Heart left ventricle (tissue), 16 donors: Measurements from ENCODE around the gene TIGIT. TPM values are rescaled to one million over a fixed set of nuclear protein-coding genes. Genes with fewer than 3 reads are reported as not detected.

Experiments
- ATAC-seq, 4 donors: fragments of 200-7000 bp; cut with Tn5 transposase; one replicate each; pipeline ENCODE4 v1.9.1; 2020 to 2022; ENCODE audit warnings: moderate library complexity in 4 of 4, mild to moderate bottlenecking in 3 of 4, moderate number of reproducible peaks in 1 of 4
- DNase-seq, 5 donors: peaks; one replicate each; pipeline ENCODE4 v3.0.0-alpha.2; 2020
- H3K27ac ChIP-seq, 12 donors: fragments of 200-600 bp; sonication (generic) in 4 of 12; one replicate each; pipeline versions ENCODE4 v1.5.0 to v1.8.0; 2016 to 2022; ENCODE audit warnings: mild to moderate bottlenecking in 2 of 12
- H3K27me3 ChIP-seq, 9 donors: fragments of 200-600 bp; sonication (generic) in 2 of 9; one replicate each; pipeline versions ENCODE4 v1.5.1 to v1.8.0; 2016 to 2022; ENCODE audit warnings: mild to moderate bottlenecking in 3 of 9
- H3K36me3 ChIP-seq, 9 donors: fragments of 200-600 bp; sonication (generic) in 2 of 9; one replicate each; pipeline versions ENCODE4 v1.5.0 to v1.8.0; 2018 to 2022; ENCODE audit warnings: mild to moderate bottlenecking in 2 of 9
- H3K4me1 ChIP-seq, 12 donors: fragments of 200-600 bp; sonication (generic) in 4 of 12; one replicate each; pipeline versions ENCODE4 v1.5.0 to v1.8.0; 2016 to 2022; ENCODE audit warnings: mild to moderate bottlenecking in 3 of 12
- H3K4me3 ChIP-seq, 12 donors: fragments of 200-600 bp; sonication (generic) in 4 of 12; one replicate each; pipeline versions ENCODE4 v1.5.0 to v1.8.0; 2017 to 2022; ENCODE audit warnings: mild to moderate bottlenecking in 9 of 12, moderate library complexity in 4 of 12
- H3K9me3 ChIP-seq, 12 donors: fragments of 200-600 bp; sonication (generic) in 4 of 12; one replicate each; pipeline versions ENCODE4 v1.5.0 to v1.8.0; 2016 to 2022; ENCODE audit warnings: mild to moderate bottlenecking in 1 of 12
- POLR2A ChIP-seq, 2 donors: fragments of 450-650 bp; IDR thresholded peaks; one replicate each; pipeline ENCODE4 v1.6.1; 2017; ENCODE audit warnings: antibody characterized with exemption in 2 of 2, mild to moderate bottlenecking in 2 of 2, moderate library complexity in 2 of 2
- WGBS, 4 donors: extraction: QIAGEN DNeasy Blood & Tissue Kit in 2 of 4; methylation state at CpG; one replicate each; pipeline versions ENCODE4 v1.1.5 to v1.1.7; 2013 to 2018; 5-methylcytosine and 5-hydroxymethylcytosine counted together
- intact Hi-C, 10 donors: fragments of 100-400 bp; cut with DNase I; formaldehyde crosslinking; loops; one replicate each; pipeline versions ENCODE4 v1.11.1 to v1.14.2; 2022
- microRNA counts, 2 donors: library from miRNA; unstranded; fragments of <30 nt; microRNA quantifications; one replicate each; lab custom pipeline; 2016
- polyA plus RNA-seq, 2 donors: library from polyadenylated mRNA; stranded (reverse); fragments of 200-250 nt; gene quantifications; one replicate each; pipeline ENCODE4 v1.2.3, GENCODE V29; 2013
- total RNA-seq, 9 donors: library from RNA; depleted of rRNA in 2 of 9; stranded (reverse); fragments of >200 nt in 2 of 9; fragmentation: NEBNext Ultra II Directional in 3 of 9; extraction: Animal tissue kit (Norgen Biotek cat#: 25700) in 3 of 9; gene quantifications; one replicate each; pipeline versions ENCODE4 v1.1.0 to v1.2.4, GENCODE V29; 2016 to 2023
- TF ChIP-seq, protein P1 (sequence below), 12 donors: fragments of 200-600 bp; sonication (generic) in 4 of 12; IDR thresholded peaks; one replicate each; pipeline versions ENCODE4 v1.5.0 to v1.8.0; 2018 to 2022; ENCODE audit warnings: antibody characterized with exemption in 12 of 12, mild to moderate bottlenecking in 5 of 12
- donor health status: ischemic (EF 13 %, LVEDD 7.1; RV severe dilation, severe dysfunction).
- donor health status: healthy with polysubstance abuse.
- donor health status: DM: no; HTN: yes; CAD: no.
- donor health status: DM: no; HTN: no; CAD: no.
- donor health status: ischemic (EF 25% LVEDD 6.9; RV normal size, moderate dysfunction).
- donor health status: ischemic (EF 25% LVEDD 5.7; RV mildly dilated, moderate dysfunction).
- donor health status: healthy.
- donor health status: DM: yes; HTN: yes; CAD: no.
- donor health status: ischemic (EF 35%, LVEDD 5.7; RV mildly dilated, moderate dysfunction).
- donor health status: nonischemic (EF 11% LVEDD 7.7; RV severe dilation, severe dysfunction).
- donor health status: DM: yes; HTN: yes; CAD: no.
- donor health status: PGD.
- donor health status: ischemic (EF 29% LVEDD 5.4; RV normal size, mild dysfunction).
- donor health status: nonischemic (EF 23%, LVEDD 6.1; RV moderate dilation, normal function).

The TIGIT gene
- total and polyA plus RNA-seq, 11 donors = 0.04 to 3.8 (median 0.44) TPM; not detected in 7

- Histone ChIP-seq H3K27ac (no peak overlapping the region), H3K27me3 (no peaks in the 10 kb centered on the region), H3K4me1 (peaks cover 0 to 29% (median 7%) of the 10 kb centered on the region in 12 donors), H3K9me3 (no peaks in the 10 kb centered on the region), H3K36me3 (peaks cover 0 to 9% (median 1%) of the 10 kb centered on the region in 9 donors), H3K4me3 (no peak overlapping the region)
- intact Hi-C loops = loop anchor here in 2 of 10 donors (10.0 kb wide), 1 partner anchor 808 kb away; no protein-coding TSS in a partner anchor
- TF ChIP-seq POLR2A (IDR thresholded peaks at IDR 0.05) = no peak
- TF ChIP-seq, protein P1, sequence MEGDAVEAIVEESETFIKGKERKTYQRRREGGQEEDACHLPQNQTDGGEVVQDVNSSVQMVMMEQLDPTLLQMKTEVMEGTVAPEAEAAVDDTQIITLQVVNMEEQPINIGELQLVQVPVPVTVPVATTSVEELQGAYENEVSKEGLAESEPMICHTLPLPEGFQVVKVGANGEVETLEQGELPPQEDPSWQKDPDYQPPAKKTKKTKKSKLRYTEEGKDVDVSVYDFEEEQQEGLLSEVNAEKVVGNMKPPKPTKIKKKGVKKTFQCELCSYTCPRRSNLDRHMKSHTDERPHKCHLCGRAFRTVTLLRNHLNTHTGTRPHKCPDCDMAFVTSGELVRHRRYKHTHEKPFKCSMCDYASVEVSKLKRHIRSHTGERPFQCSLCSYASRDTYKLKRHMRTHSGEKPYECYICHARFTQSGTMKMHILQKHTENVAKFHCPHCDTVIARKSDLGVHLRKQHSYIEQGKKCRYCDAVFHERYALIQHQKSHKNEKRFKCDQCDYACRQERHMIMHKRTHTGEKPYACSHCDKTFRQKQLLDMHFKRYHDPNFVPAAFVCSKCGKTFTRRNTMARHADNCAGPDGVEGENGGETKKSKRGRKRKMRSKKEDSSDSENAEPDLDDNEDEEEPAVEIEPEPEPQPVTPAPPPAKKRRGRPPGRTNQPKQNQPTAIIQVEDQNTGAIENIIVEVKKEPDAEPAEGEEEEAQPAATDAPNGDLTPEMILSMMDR (IDR thresholded peaks at IDR 0.05) = no peak
- DNase-seq (no peak), ATAC-seq (peak in 1 of 4 donors; percentile 22)
- 74 to 98% (median 81%) methylated on average over 1 of the region's 1 CpG for WGBS, 4 donors
These were observed 62.7 kb downstream of the TIGIT start for GRCh38 chr3:114356525-114356924.

MicroRNA genes within 50 kb of the gene (microRNA counts, 767-probe panel; counts per million panel counts)
- 1,798 to 1,940 counts per million in 2 donors for microRNA hsa-miR-568 (lab: Ali Mortazavi, UCI)

Other genes with a start within 250 kb of the TIGIT start
- gene CCDC191, start 237.5 kb upstream of the TIGIT start, total RNA-seq = 1 to 10 TPM in 5 of 9 donors, under 1 TPM in 4; 0.38 to 3.2 (median 1.2) TPM
- gene CCDC191, start 237.5 kb upstream of the TIGIT start, polyA plus RNA-seq = 1 to 10 TPM in 1 of 2 donors, under 1 TPM in 1; 0.50 to 1.0 TPM
- 10 to 100 TPM in 2 of 9 donors, 1 to 10 TPM in 7; 2.7 to 12.2 (median 5.7) TPM for gene QTRT2, start 237.3 kb upstream of the TIGIT start, total RNA-seq
- gene QTRT2, start 237.3 kb upstream of the TIGIT start, polyA plus RNA-seq = 1 to 10 TPM; 2.0 to 7.6 TPM
- gene DRD3, start 115.0 kb upstream of the TIGIT start, total RNA-seq = not detected
- not detected for gene DRD3, start 115.0 kb upstream of the TIGIT start, polyA plus RNA-seq
- gene ZNF80, start 56.5 kb upstream of the TIGIT start, total RNA-seq = under 1 TPM in 2 of 9 donors, not detected in 7; 0.09 to 0.11 TPM
- not detected for gene ZNF80, start 56.5 kb upstream of the TIGIT start, polyA plus RNA-seq